Endothelial cell of umbilical vein (primary cell): ENCODE measurements around the gene LZTS2. TPM values are rescaled to one million over a fixed set of nuclear protein-coding genes. Genes with fewer than 3 reads are reported as not detected.

Experiments
- BruUV-seq: library from RNA; stranded (reverse); fragments of 400-500 nt; replicated peaks from 2 replicates; lab custom pipeline; 2021; lab: Mats Ljungman, UMichigan
- CTCF ChIA-PET: fragments of 300-600, 350-600 bp; sonication (Branson Sonifier 250); formaldehyde crosslinking; loops from one replicate; lab custom pipeline; 2021; ENCODE audit warnings: antibody characterized with exemption, inconsistent platforms; lab: Charles Lee
- POLR2A ChIA-PET: fragments of 300-600, 350-600 bp; sonication (Branson Sonifier 250); formaldehyde crosslinking; loops from one replicate; lab custom pipeline; 2021; ENCODE audit warnings: antibody characterized with exemption, inconsistent platforms; lab: Charles Lee
- DNase-seq: peaks from one replicate; pipeline ENCODE4 v3.0.0-alpha.2; 2011; ENCODE audit warnings: low read depth, low spot score
- FAIRE-seq: peaks from 2 replicates; lab custom pipeline; 2011; peaks lifted over from hg19 to GRCh38; lab: Jason Lieb, UNC
- H2AFZ ChIP-seq: 2 replicates; pipeline ENCODE4 v1.6.0; 2012; ENCODE audit warnings: low read depth, low read length, control low read depth, inconsistent platforms
- H3K27ac ChIP-seq: 2 replicates; pipeline ENCODE4 v1.5.1; 2011; ENCODE audit warnings: low read depth, mild to moderate bottlenecking, control low read depth, low read length, moderate library complexity; ENCODE audit not compliant: insufficient read depth
- H3K27me3 ChIP-seq, 2 experiments: 2 replicates each; pipeline versions ENCODE4 v1.6.0 to v1.6.1; 2011; ENCODE audit warnings: low read length in 2 of 2, mixed read lengths in 1 of 2; ENCODE audit not compliant: control insufficient read depth in 2 of 2, insufficient read depth in 2 of 2
- H3K36me3 ChIP-seq, 2 experiments: 2 replicates in 1 of 2; 3 replicates in 1 of 2; pipeline ENCODE4 v1.5.1; 2011; ENCODE audit warnings: low read length in 2 of 2, mild to moderate bottlenecking in 1 of 2, moderate library complexity in 1 of 2; ENCODE audit not compliant: control insufficient read depth in 2 of 2, insufficient read depth in 2 of 2; ENCODE audit errors: extremely low read depth in 1 of 2
- H3K4me1 ChIP-seq: 3 replicates; pipeline ENCODE4 v1.5.1; 2011; ENCODE audit warnings: mild to moderate bottlenecking, low read length; ENCODE audit not compliant: control insufficient read depth, insufficient read depth; ENCODE audit errors: extremely low read depth
- H3K4me2 ChIP-seq: 2 replicates; pipeline ENCODE4 v1.6.1; 2011; ENCODE audit warnings: low read length, control low read depth, mixed read lengths; ENCODE audit not compliant: insufficient read depth
- H3K4me3 ChIP-seq, 3 experiments: fragments of 200-600 bp in 1 of 3; sonication (generic), shearing (Covaris generic) in 1 of 3; replicated peaks in 1 of 3; 2 replicates each; pipeline ENCODE4 v1.5.1; 2011 to 2016; ENCODE audit warnings: control low read depth in 3 of 3, low read length in 3 of 3, mild to moderate bottlenecking in 2 of 3, inconsistent platforms in 1 of 3, low read depth in 1 of 3, moderate library complexity in 1 of 3; ENCODE audit not compliant: insufficient read depth in 1 of 3
- H3K79me2 ChIP-seq: 2 replicates; pipeline ENCODE4 v1.6.0; 2012; ENCODE audit warnings: low read length, inconsistent platforms; ENCODE audit not compliant: control insufficient read depth, insufficient read depth
- H3K9ac ChIP-seq: replicated peaks from 2 replicates; pipeline ENCODE3; 2011; ENCODE audit warnings: low read length, control low read depth; ENCODE audit not compliant: insufficient read depth; ENCODE audit errors: extremely low read depth
- H3K9me1 ChIP-seq: replicated peaks from 3 replicates; pipeline ENCODE4 v1.6.0; 2011; ENCODE audit warnings: mild to moderate bottlenecking, low read length; ENCODE audit not compliant: control insufficient read depth, insufficient read depth; ENCODE audit errors: extremely low read depth
- H3K9me3 ChIP-seq: replicated peaks from 2 replicates; pipeline ENCODE4 v1.5.1; 2012; ENCODE audit warnings: low read length, inconsistent platforms; ENCODE audit not compliant: control insufficient read depth, insufficient read depth
- H4K20me1 ChIP-seq: replicated peaks from 2 replicates; pipeline ENCODE3; 2011; ENCODE audit warnings: mild to moderate bottlenecking, low read length; ENCODE audit not compliant: control insufficient read depth, insufficient read depth; ENCODE audit errors: extremely low read depth
- FOS ChIP-seq: IDR thresholded peaks from 2 replicates; pipeline ENCODE4 v1.6.1; 2011; ENCODE audit warnings: mild to moderate bottlenecking, low read length, moderate library complexity, borderline replicate concordance; ENCODE audit not compliant: insufficient read depth
- GATA2 ChIP-seq: IDR thresholded peaks from 2 replicates; pipeline ENCODE4 v1.7.0; 2011; ENCODE audit warnings: low read depth, mild to moderate bottlenecking, moderate library complexity, mixed read lengths, low read length; ENCODE audit not compliant: insufficient read length, insufficient read depth
- JUN ChIP-seq: IDR thresholded peaks from 2 replicates; pipeline ENCODE4 v1.6.1; 2011; ENCODE audit warnings: borderline replicate concordance, low read depth; ENCODE audit not compliant: insufficient read length, insufficient read depth
- MYC ChIP-seq: IDR thresholded peaks from one replicate; pipeline ENCODE4 v1.6.1; 2011; ENCODE audit warnings: mild to moderate bottlenecking, low read depth, low read length
- POLR2A ChIP-seq: IDR thresholded peaks from 2 replicates; pipeline ENCODE4 v1.6.1; 2012; ENCODE audit warnings: low read depth, mild to moderate bottlenecking, control low read depth, low read length
- POLR2AphosphoS5 ChIP-seq: IDR thresholded peaks from 2 replicates; pipeline ENCODE4 v1.6.1; 2012; ENCODE audit warnings: low read depth, mild to moderate bottlenecking, control low read depth, low read length, moderate library complexity; ENCODE audit not compliant: insufficient read depth
- dilution Hi-C: fragments of 300-500 bp; cut with MboI; formaldehyde crosslinking; loops from one replicate; pipeline ENCODE4 v1.15.0; 2019; ENCODE audit warnings: low sequenced_read_pairs; ENCODE audit not compliant: extremely low pct_ligation_motif_present
- intact Hi-C: fragments of 100-400 bp; cut with micrococcal nuclease; formaldehyde crosslinking; loops from one replicate; pipeline ENCODE4 v1.10.0; 2022
- polyA plus RNA-seq, 4 experiments: library from polyadenylated mRNA; depleted of rRNA in 3 of 4; stranded (reverse) in 3 of 4; unstranded in 1 of 4; fragments of >200 nt; gene quantifications; 2 replicates each; pipeline versions ENCODE4 v1.2.1 to v1.2.3, GENCODE V29; 2011 to 2012; ENCODE audit warnings: missing spikeins in 1 of 4
- total RNA-seq: library from RNA; stranded (reverse); gene quantifications from 2 replicates; pipeline ENCODE4 v1.2.3, GENCODE V29; 2021
- TF ChIP-seq, protein P1 (sequence below), 2 donors: IDR thresholded peaks; 1 replicate in 1 of 2; 2 replicates in 1 of 2; pipeline ENCODE4 v1.5.1; 2011; ENCODE audit warnings: low read length in 2 of 2, mild to moderate bottlenecking in 2 of 2, moderate library complexity in 2 of 2, control low read depth in 1 of 2, inconsistent platforms in 1 of 2, low read depth in 1 of 2; ENCODE audit not compliant: insufficient read depth in 1 of 2; ENCODE audit errors: extremely low read depth in 1 of 2
- TF ChIP-seq, protein P2 (sequence below): IDR thresholded peaks from 2 replicates; pipeline ENCODE4 v1.6.1; 2011; ENCODE audit not compliant: insufficient read depth, insufficient read length

Gene LZTS2
- total and polyA plus RNA-seq, 2 donors (not counting 3 experiments of a cell fraction or from before 2014, with no cell fraction given): 70.8 to 79.5 TPM

DNA sequence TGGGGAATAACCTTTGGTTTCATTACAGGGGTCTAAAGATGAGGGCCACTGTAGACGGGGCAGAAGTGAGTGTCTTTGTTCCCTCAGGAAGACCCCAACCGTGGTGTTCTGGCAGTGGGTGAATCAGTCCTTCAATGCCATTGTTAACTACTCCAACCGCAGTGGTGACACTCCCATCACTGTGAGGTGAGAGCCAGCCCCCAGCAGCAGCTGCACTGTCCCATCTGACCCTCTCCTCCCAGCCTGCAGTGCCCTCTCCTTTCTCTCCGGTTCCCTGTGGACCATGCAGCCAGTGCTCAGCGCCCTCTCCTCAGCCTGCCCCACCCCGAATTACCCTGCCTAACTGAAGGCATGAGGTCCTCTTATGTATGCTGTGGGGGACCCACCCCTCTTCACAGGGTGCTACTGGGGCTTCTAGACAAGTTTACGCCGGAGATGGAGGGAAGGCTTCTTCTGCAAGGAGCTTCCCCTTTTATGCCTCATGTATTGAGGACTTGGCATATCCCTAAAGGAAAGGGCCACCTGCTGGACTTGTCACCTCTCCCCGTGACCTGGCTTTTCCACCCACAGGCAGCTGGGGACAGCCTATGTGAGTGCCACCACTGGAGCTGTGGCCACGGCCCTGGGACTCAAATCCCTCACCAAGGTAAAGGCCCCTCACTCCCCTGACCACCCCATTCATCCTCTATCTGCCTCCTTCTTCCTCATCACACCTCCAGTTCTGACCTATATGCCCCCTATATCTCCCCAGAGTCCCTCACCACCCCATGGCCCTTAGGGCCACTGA, 36.5 kb downstream of the LZTS2 start:
- BruUV-seq: no TSS peak
- TF ChIP-seq JUN (no peak), FOS (no peak), MYC (no peak), POLR2A (no peak), GATA2 (no peak), POLR2AphosphoS5 (no peak)
- TF ChIP-seq, protein P1, sequence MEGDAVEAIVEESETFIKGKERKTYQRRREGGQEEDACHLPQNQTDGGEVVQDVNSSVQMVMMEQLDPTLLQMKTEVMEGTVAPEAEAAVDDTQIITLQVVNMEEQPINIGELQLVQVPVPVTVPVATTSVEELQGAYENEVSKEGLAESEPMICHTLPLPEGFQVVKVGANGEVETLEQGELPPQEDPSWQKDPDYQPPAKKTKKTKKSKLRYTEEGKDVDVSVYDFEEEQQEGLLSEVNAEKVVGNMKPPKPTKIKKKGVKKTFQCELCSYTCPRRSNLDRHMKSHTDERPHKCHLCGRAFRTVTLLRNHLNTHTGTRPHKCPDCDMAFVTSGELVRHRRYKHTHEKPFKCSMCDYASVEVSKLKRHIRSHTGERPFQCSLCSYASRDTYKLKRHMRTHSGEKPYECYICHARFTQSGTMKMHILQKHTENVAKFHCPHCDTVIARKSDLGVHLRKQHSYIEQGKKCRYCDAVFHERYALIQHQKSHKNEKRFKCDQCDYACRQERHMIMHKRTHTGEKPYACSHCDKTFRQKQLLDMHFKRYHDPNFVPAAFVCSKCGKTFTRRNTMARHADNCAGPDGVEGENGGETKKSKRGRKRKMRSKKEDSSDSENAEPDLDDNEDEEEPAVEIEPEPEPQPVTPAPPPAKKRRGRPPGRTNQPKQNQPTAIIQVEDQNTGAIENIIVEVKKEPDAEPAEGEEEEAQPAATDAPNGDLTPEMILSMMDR (IDR thresholded peaks at IDR 0.05; ENCODE audit: extremely low read depth in 1 of 2, insufficient read depth in 1 of 2, low read depth in 1 of 2, low read length in 2 of 2): no peak
- TF ChIP-seq, protein P2, sequence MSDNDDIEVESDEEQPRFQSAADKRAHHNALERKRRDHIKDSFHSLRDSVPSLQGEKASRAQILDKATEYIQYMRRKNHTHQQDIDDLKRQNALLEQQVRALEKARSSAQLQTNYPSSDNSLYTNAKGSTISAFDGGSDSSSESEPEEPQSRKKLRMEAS: no peak
- Histone ChIP-seq H4K20me1 (no peaks in the 10 kb centered on the region), H3K79me2 (peaks cover 11% of the 10 kb centered on the region), H3K4me3 (no peak overlapping the region), H3K27ac (no peak overlapping the region), H3K4me1 (peaks cover 16% of the 10 kb centered on the region), H2AFZ (no peak overlapping the region), H3K9me1 (no peaks in the 10 kb centered on the region), H3K4me2 (no peak overlapping the region), H3K9ac (no peak overlapping the region), H3K36me3 (peaks cover 18 to 46% of the 10 kb centered on the region in 2 experiments), H3K27me3 (no peaks in the 10 kb centered on the region), H3K9me3 (no peaks in the 10 kb centered on the region)
- ChIA-PET CTCF (interaction anchor here (1.7 to 9.9 kb wide), 3 partner anchors 16 to 38 kb away, joined by 3 to 104 read pairs (median 4); no protein-coding TSS in a partner anchor), POLR2A (no interaction called here)
- DNase-seq: no peak
- dilution Hi-C loops (no loop called here), intact Hi-C loops (no loop called here)
- no peak for FAIRE-seq
